GM19025 (cell line): ENCODE measurements around the gene MYO1A.

ENCODE experiments used
- ATAC-seq: cut with Tn5 transposase; IDR thresholded peaks from one replicate; pipeline ENCODE4 v1.9.1; 2021; ENCODE audit warnings: mild to moderate bottlenecking, low read depth, moderate library complexity; ENCODE audit not compliant: unreplicated experiment

Gene MYO1A

GRCh38 chr12:57049890-57050289, at the start of gene MYO1A:
Gene MYO1A (minus strand): TSS chr12:57050129. CDS start chr12:57048323, 1,806 bp downstream.
- ATAC-seq, result no peak

DNA sequence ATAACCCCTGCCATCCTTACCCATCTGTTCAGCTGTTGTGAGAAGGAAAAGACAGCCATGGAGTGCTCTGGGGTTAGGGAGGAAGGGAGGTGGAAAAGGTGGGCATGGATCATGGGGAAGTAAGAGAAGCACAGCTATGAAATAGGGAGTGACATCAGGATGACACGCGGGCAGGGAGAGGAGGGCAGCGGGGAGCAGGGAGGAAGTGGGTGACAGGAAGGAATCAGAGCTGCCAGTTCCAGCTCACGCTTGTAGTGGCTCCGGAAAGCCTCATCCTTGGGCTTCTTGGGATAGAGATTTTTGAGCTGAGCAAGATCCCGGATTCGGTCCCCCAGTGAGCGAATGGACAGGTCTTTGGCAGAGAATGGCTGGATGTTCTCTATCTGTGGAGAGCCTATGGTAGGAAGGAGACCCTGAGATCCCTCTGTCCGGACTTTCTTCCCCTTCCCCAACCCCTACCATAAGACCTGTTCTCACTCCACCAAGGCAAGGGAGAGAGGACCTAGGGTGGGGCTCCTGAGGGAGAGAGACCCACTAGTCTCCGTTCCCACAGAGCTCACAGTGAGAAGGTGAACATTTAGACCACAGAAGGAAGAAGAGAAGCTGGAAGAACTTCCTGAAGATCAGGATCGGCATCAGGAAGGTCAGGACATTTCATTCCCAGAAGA, 49.3 kb upstream of the MYO1A start:
- no peak for ATAC-seq

GRCh38 chr12:57098546-57098945, 48.6 kb upstream of the MYO1A start:
- ATAC-seq, result no peak

- ATAC-seq, result no peak
These were observed 47.6 kb upstream of the MYO1A start for GRCh38 chr12:57097554-57097835.

DNA sequence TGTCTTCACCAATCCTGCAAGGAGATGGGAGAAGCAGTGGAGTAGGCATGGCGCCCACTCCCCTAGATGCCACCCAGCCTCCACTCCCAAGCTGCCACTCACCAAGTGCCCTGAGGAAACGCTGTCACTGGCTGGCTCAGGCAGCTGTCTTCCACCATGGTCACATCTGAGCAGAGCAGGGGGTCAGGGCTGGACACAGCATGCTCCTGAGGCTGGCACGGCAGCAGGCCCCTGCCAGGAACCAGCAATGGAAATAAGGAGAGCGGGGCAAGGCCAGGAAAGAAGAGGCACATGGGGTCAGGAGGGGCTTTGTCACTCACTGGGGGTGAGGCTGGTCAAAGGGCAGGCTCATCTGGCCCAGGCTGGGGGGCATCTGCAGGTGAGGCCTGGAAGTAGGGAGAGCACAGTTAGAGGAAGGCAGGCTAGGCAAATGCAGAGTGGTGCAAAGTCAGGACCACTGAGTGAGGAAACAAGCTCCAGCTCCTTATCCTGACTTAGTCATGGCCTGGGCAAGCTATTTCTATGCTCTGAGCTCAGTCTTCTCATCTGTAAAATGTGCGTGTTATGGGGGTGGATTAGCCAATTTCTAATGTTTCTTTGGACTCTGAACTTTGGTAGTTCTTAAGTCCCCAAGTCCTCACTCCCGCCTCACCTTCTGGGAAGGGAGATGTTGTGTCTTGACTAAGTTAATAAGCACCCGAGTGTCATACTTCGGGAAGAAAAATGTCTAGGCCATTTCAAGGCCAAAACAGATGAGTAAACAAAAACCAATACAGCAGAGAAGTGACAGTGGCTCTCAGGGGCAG, 47.0 kb upstream of the MYO1A start:
- no peak for ATAC-seq

DNA sequence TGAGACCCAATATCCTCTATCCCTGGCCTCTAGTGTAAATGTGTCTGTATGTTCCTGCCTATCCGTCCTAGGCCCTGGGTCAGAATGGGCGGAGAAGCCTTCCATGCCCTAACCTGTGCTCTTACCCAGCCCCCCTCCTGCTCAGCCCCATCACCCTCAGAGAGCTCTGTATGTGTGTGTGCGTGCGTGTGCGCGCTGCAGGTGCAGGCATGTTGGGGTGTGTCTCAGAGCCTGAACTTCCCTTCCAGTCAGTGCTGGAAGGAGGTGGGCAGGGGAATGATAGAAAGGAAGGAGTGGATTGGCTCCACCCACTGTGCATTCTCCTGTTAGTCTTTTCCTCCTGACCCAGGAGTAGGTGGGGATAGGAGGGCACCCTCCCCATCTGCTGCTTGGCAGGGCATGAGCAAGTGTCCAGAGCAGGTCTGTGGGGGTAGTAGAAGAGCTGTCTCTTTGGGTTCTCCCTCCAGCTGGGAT, 46.2 kb upstream of the MYO1A start:
- ATAC-seq, result no peak

- ATAC-seq, result no peak
These were observed 45.5 kb upstream of the MYO1A start for GRCh38 chr12:57095440-57095839.

DNA sequence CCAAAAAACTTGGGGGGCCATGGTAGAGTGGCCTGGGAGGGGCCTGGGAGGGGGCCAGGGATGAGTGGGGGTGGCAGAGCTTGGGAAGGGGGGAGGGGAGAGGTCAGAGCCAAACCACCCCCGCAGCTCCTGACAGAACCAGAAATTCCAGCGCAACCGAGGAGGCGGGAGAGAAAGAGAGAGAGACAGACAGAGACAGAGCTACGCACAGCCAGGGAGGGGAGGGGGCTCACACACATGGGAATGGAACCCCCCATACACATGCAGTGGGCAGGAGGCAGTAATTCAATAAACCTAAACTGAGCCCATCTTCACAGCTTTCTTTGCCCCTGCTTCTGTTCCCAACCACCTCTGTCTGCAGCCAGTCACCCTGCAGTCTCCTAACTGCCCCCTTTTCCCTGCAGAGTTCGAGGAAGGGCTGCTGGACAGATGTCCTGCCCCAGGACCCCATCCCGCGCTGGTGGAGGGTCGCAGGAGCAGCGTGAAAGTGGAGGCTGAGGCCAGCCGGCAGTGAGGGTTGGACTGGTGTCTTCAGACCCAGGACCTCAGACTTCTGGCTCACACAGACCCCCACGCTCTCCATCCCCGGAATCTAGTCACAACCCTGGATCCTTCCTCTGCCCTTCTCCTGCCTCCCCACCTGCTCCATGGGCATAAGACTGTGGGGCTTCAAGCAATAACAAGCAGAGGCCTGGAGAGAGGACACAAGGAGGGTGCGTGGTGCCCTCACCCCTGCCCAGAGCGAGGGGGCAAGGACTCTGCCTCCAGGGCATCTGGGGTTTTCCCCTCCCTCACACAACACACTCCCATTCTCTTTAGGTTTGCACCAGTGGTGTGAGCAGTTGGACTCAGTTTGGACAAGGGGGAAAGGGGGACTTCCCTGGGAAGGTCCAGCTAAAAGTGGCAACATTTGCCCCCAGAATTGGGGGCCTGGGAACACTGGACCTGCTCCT, 44.6 kb upstream of the MYO1A start:
- ATAC-seq, result no peak

- no peak for ATAC-seq
These were observed 43.7 kb upstream of the MYO1A start for GRCh38 chr12:57093415-57094207.

- no peak for ATAC-seq
These were observed 43.0 kb upstream of the MYO1A start for GRCh38 chr12:57092876-57093414.

- no peak for ATAC-seq
These were observed 42.6 kb upstream of the MYO1A start for GRCh38 chr12:57092529-57092862.

DNA sequence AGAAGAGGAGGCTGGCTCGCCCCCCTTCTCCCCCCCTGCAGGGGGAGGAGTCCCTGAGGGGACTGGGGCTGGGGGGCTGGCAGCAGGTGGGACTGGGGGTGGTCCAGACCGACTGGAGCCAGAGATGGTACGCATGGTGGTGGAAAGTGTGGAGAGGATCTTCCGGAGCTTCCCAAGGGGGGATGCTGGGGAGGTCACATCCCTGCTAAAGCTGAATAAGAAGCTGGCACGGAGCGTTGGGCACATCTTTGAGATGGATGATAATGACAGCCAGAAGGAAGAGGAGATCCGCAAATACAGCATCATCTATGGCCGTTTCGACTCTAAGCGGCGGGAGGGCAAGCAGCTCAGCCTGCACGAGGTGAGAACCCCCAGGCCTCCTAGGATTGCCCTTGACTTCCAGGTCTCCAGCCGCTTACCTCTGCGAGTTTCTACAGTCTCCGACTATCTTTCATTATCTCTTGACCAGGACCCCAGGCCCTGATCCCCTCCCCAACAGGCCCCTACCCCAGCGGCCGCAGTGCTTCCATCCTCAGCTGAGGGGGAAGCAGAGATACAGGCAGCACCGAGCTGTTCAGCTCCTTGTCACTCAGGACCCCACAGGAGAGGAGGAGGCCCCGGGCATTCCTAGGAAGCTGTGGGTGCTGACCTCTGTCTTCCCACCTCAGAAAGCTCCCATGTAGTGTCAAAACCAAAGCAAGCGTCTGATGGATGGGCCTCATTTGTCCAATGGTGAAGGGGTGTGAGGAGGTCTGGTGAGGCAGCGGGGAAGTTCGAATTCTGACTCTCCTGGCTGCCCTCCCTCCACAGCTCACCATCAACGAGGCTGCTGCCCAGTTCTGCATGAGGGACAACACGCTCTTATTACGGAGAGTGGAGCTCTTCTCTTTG, 42.0 kb upstream of the MYO1A start:
- no peak for ATAC-seq

DNA sequence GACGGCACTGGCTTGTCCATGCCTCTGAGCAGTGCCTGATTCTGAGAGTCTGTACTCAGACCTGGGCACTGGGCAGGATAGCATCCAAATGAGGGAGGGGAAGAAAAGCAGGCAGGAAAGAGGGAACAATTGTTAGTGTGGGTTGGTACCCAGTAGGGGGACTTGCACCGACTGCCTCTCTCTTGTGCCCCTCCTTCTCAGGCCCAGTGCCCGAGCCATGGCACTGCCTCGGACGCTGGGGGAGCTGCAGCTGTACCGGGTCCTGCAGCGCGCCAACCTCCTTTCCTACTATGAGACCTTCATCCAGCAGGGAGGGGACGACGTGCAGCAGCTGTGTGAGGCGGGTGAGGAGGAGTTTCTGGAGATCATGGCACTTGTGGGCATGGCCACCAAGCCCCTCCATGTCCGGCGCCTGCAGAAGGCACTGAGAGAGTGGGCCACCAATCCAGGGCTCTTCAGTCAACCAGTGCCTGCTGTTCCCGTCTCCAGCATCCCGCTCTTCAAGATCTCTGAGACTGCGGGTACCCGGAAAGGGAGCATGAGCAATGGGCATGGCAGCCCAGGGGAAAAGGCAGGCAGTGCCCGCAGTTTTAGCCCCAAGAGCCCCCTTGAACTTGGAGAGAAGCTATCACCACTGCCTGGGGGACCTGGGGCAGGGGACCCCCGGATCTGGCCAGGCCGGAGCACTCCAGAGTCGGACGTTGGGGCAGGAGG, 41.2 kb upstream of the MYO1A start:
- ATAC-seq, result no peak

DNA sequence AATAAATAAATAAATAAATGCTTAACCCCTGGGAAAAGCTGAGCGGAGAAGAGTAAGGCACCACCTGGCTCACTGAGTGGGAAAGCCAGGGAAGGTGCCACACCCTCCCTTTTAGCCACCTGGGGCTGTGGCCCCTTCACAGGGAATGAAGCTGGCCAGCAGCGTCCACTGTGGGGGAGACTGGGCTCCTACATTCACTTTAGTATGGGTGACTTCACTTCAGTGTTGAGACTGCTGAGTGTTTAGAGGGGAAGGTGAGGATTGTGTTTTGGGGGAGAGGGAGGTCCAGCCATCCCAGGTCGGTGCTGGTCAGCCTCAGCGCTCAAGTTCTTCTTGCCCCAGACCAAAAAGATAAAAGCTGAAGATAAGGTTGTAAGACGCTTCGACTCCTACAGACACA, 40.6 kb upstream of the MYO1A start:
- ATAC-seq, result no peak

DNA sequence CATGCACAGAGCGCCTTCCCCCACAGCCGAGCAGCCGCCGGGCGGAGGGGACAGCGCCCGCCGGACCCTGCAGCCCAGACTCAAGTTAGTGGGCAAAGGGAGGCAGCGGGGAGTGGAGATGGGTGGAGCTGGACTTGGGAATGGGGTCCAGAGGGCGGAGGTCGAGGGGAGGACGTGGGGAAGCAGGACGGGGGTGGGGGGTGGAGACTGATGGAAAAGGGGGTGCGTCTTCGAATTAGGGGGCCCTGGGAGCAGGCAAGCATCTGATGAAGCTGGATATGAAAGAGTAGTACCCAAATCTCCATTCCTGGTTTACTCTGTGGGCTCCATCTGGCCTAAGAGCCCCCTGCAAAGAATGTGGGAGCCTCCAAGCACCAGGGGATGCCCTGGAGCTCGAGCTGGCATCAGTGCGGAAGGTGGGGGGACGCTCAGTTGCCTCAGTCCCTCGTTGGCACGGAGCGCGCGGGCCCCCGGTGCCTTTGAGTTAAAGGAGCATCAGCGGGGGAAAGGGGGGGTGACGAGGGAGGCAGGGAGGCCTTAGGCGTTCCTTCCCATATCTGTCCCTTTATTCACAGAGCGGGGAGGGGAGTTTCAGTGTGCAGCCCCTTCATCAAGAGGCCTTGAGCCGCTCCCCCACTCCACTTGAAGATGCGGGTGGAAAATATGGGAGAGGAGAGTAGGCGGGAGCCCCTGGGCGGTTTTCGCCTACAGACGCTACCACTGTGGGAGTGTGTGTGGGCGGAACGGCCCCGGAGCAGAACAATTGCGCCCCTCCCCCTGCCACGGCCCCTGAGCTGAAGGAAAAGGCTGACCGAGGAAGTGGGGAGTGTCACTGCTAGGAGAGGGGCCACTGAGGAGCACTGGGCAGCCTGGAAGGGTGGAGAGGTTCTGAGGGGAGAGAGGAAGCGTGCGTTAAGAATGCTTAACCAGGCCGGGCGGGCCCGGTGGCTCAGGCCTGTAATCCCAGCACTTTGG, 39.6 kb upstream of the MYO1A start:
- no peak for ATAC-seq

- peak; percentile 59 for ATAC-seq
These were observed 38.7 kb upstream of the MYO1A start, which contains the start of gene NAB2 for GRCh38 chr12:57088354-57089270. Gene NAB2 (plus strand): TSS chr12:57089114. CDS start chr12:57089272, 158 bp downstream.
